Tibial nerve (tissue), 4 donors: Measurements from ENCODE around the gene AMBRA1. TPM values are rescaled to one million over a fixed set of nuclear protein-coding genes. Genes with fewer than 3 reads are reported as not detected.

Source experiments
- DNase-seq, 2 donors: peaks; one replicate each; pipeline ENCODE4 v3.0.0-alpha.2; 2019; ENCODE audit warnings: low spot score in 2 of 2
- H3K27ac ChIP-seq, 4 donors: fragments of 200-600 bp; sonication (generic) in 3 of 4; one replicate each; pipeline ENCODE4 v1.5.1; 2017 to 2019; ENCODE audit warnings: mild to moderate bottlenecking in 1 of 4
- H3K27me3 ChIP-seq, 2 donors: fragments of 200-600 bp; sonication (generic) in 1 of 2; one replicate each; pipeline versions ENCODE4 v1.5.1 to v1.6.0; 2017 to 2019
- H3K36me3 ChIP-seq, 3 donors: fragments of 200-600 bp; sonication (generic); one replicate each; pipeline ENCODE4 v1.5.1; 2018 to 2019
- H3K4me1 ChIP-seq, 4 donors: fragments of 200-600 bp; sonication (generic) in 3 of 4; one replicate each; pipeline ENCODE4 v1.5.1; 2017 to 2019
- H3K4me3 ChIP-seq, 4 donors: fragments of 200-600 bp; sonication (generic) in 3 of 4; one replicate each; pipeline ENCODE4 v1.5.1; 2017 to 2019; ENCODE audit warnings: mild to moderate bottlenecking in 1 of 4, moderate library complexity in 1 of 4
- H3K9me3 ChIP-seq, 4 donors: fragments of 200-600 bp; sonication (generic) in 3 of 4; one replicate each; pipeline ENCODE4 v1.5.1; 2017 to 2019
- CTCF ChIP-seq, 5 experiments: fragments of 200-600 bp in 3 of 5; fragments of 450-650 bp in 2 of 5; sonication (generic) in 3 of 5; IDR thresholded peaks; one replicate each; pipeline ENCODE4 v1.5.1; 2016 to 2019; ENCODE audit warnings: antibody characterized with exemption in 5 of 5, mild to moderate bottlenecking in 3 of 5, moderate library complexity in 2 of 5
- EP300 ChIP-seq, 2 donors: sonication (generic); formaldehyde crosslinking; IDR thresholded peaks; one replicate each; pipeline ENCODE4 v1.6.1; 2017; ENCODE audit warnings: antibody characterized with exemption in 2 of 2, mild to moderate bottlenecking in 1 of 2
- POLR2A ChIP-seq, 2 donors: fragments of 450-650 bp; IDR thresholded peaks; one replicate each; pipeline ENCODE4 v1.6.1; 2017; ENCODE audit warnings: antibody characterized with exemption in 2 of 2, mild to moderate bottlenecking in 2 of 2, moderate library complexity in 2 of 2
- WGBS, 2 donors: methylation state at CpG; one replicate each; pipeline ENCODE4 v1.1.5; 2018; 5-methylcytosine and 5-hydroxymethylcytosine counted together
- total RNA-seq, 4 donors: library from RNA; depleted of rRNA; stranded (reverse); fragments of >200 nt; gene quantifications; one replicate each; pipeline ENCODE4 v1.1.0, GENCODE V29; 2016

AMBRA1 gene
- total RNA-seq, 4 donors from 2014 or later: 31.0 to 43.7 (median 35.8) TPM

GRCh38 chr11:46543564-46543963, 50.3 kb downstream of the AMBRA1 start:
- 77 to 78% methylated on average over 1 of the region's 1 CpG for WGBS, 2 donors
- Histone ChIP-seq H3K4me3 (no peak overlapping the region), H3K36me3 (peaks cover 4 to 81% (median 24%) of the 10 kb centered on the region in 3 donors), H3K27me3 (no peaks in the 10 kb centered on the region), H3K27ac (no peak overlapping the region), H3K4me1 (no peaks in the 10 kb centered on the region), H3K9me3 (no peaks in the 10 kb centered on the region)
- TF ChIP-seq POLR2A (IDR thresholded peaks at IDR 0.05): no peak
- no peak for TF ChIP-seq EP300 (IDR thresholded peaks at IDR 0.05)
- no peak for TF ChIP-seq CTCF (IDR thresholded peaks at IDR 0.05)
- DNase-seq: no peak

DNA sequence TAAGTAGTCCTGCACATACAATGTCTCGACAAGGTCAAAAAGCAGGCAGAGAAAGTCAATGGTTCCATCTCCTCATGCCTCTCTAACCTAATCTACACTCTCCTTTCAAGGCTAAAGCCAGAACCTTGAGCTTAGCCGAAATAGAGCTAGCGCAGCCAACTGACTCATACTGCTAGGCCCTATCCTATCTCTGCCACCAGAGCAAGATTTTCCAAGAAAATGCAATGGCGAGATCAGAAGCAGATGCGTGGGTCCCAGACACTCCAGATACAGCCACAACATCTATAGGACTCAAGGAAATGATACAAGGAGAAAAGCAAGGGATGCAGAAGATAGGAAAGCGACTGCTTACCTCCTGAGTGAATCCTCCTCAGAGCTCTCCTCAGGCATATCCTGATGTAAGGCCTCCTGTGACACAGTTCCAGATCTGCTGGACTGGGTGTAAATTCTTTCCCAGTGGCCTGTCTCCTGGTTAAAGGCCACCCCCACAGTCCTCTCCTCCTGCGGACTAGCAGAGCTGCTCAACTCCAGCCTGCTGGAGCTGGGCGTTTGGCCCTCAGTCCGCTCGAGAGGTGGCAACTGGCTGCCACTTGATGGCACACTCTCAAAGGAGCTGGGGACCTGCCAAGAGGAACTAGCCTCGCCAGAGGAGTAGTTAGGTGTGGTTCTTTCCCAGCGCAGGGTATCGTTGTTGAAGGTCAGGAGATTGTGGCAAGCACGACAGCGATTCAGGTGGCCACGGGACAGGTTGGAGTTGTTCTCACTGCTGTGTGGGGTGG, 52.0 kb downstream of the AMBRA1 start:
- 76 to 87% methylated on average over 16 of the region's 16 CpGs for WGBS, 2 donors
- H3K4me1 ChIP-seq: peaks cover 0 to 9% (median 1%) of the 10 kb centered on the region in 4 donors
- peaks cover 4 to 71% (median 18%) of the 10 kb centered on the region in 3 donors for H3K36me3 ChIP-seq
- H3K27ac ChIP-seq: no peak overlapping the region
- H3K27me3 ChIP-seq: no peaks in the 10 kb centered on the region
- peak in 1 of 5 experiments; percentile 12 for TF ChIP-seq CTCF (IDR thresholded peaks at IDR 0.05)
- no peak for TF ChIP-seq EP300 (IDR thresholded peaks at IDR 0.05)
- H3K9me3 ChIP-seq: no peaks in the 10 kb centered on the region
- no peak for DNase-seq
- H3K4me3 ChIP-seq: no peak overlapping the region

DNA sequence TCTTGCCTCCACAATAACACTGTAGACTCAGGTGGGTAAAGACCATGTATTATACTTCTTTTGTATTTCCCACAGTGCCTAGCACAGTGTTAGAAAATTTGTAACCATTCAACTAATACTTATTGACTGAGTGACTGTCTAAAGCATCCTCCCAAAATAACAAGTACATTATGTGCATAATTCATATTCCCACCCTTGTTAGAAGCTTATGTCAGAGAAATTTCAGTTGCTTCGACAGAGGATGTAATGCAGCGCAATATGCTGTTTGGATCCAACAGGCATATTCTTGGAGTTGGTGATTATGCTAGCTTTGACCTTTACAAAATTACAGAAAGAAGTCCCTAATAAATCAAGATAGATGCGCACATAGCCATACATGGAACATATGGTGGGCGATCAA, 53.0 kb downstream of the AMBRA1 start:
- H3K36me3 ChIP-seq: peaks cover 4 to 62% (median 12%) of the 10 kb centered on the region in 3 donors
- no peaks in the 10 kb centered on the region for H3K9me3 ChIP-seq
- H3K27me3 ChIP-seq: no peaks in the 10 kb centered on the region
- H3K27ac ChIP-seq: no peak overlapping the region
- WGBS, 2 donors: 86 to 88% methylated on average over 4 of the region's 4 CpGs
- peaks cover 0 to 9% (median 1%) of the 10 kb centered on the region in 4 donors for H3K4me1 ChIP-seq
- DNase-seq: no peak
- no peak overlapping the region for H3K4me3 ChIP-seq
- TF ChIP-seq CTCF (IDR thresholded peaks at IDR 0.05): no peak
- no peak for TF ChIP-seq POLR2A (IDR thresholded peaks at IDR 0.05)
- TF ChIP-seq EP300 (IDR thresholded peaks at IDR 0.05): no peak

DNA sequence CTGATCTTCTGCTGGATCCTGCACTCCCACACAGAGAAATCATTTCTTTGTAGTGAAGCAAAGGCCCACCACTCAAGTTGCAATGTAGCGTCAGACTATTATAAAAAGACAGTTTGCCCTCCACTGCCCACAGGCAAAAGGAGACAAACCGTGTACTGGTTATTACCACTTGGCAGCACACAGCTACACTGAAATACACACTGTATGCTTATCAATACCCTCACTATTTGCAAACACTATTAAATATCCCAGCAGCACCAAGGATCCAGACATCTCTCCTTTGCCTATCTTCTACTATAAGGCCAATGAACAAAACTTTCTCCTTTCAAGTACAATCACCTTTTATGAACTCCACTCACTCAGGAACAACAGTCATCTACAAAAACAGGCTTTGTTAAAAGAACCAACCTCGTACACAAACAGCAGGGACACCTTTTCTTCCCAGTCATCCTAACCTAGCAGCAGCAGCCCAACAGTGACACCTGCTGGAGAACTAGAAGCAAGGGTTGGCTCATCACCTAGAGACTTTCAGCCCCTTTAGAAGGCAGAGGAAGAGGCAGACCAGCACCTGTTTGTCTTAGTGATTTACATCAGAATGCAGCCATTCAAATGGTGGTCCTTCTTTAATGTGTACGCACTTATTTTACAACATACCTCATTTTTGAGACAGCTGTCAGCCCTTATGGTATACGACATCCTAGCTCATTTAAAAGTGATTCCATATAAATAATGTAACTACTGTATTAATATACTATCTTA, 56.1 kb downstream of the AMBRA1 start:
- Histone ChIP-seq H3K9me3 (no peaks in the 10 kb centered on the region), H3K4me3 (no peak overlapping the region), H3K36me3 (peaks cover 0 to 31% (median 4%) of the 10 kb centered on the region in 3 donors), H3K27me3 (no peaks in the 10 kb centered on the region), H3K27ac (no peak overlapping the region), H3K4me1 (peaks cover 0 to 19% (median 1%) of the 10 kb centered on the region in 4 donors)
- peak in 1 of 2 donors; percentile 51 for DNase-seq
- WGBS, 2 donors: 57 to 59% methylated on average over 5 of the region's 5 CpGs
- TF ChIP-seq CTCF (IDR thresholded peaks at IDR 0.05) (peak; percentile 63 to 76 (median 74)), POLR2A (IDR thresholded peaks at IDR 0.05) (no peak)

DNA sequence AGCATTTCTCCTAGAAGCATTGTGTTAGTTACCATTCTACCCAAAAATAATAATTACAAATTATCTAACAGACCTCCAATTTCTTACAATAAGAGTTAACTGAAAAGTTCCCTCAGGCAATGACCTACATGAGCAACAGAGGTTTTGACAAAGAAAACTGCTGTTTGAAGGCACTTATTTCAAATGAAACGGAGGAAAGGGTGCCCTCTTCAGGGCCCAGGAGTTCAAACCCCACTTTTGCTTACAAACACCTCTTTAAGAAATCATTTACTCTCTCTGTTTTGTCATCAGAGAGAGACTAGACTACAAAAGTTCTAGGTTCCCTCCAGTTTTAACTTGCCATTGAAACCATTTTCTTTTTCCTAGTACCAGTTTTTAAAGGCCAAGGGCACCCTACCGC, 56.7 kb downstream of the AMBRA1 start:
- H3K9me3 ChIP-seq: no peaks in the 10 kb centered on the region
- no peak overlapping the region for H3K27ac ChIP-seq
- TF ChIP-seq EP300 (IDR thresholded peaks at IDR 0.05) (no peak), POLR2A (IDR thresholded peaks at IDR 0.05) (no peak), CTCF (IDR thresholded peaks at IDR 0.05) (no peak)
- peaks cover 0 to 19% (median 1%) of the 10 kb centered on the region in 4 donors for H3K4me1 ChIP-seq
- peaks cover 0 to 25% (median 3%) of the 10 kb centered on the region in 3 donors for H3K36me3 ChIP-seq
- no peaks in the 10 kb centered on the region for H3K27me3 ChIP-seq
- H3K4me3 ChIP-seq: no peak overlapping the region
- no peak for DNase-seq
- 54 to 56% methylated on average over 2 of the region's 2 CpGs for WGBS, 2 donors
